NB4 (cell line): ENCODE data around the gene C12orf75.

Experiments used
- MAX ChIP-seq: IDR thresholded peaks from 2 replicates; pipeline ENCODE4 v1.6.1; 2011; ENCODE audit warnings: low read depth, low read length
- MYC ChIP-seq: IDR thresholded peaks from 2 replicates; pipeline ENCODE4 v1.6.1; 2011; ENCODE audit warnings: low read depth, low read length
- POLR2A ChIP-seq: IDR thresholded peaks from 2 replicates; pipeline ENCODE4 v1.6.1; 2011; ENCODE audit warnings: mild to moderate bottlenecking; ENCODE audit not compliant: insufficient read length; ENCODE audit errors: extremely low read depth
- TF ChIP-seq, protein P1 (sequence below): IDR thresholded peaks from one replicate; pipeline ENCODE4 v1.5.1; 2012; ENCODE audit warnings: low read depth, low read length

- TF ChIP-seq, protein P1, sequence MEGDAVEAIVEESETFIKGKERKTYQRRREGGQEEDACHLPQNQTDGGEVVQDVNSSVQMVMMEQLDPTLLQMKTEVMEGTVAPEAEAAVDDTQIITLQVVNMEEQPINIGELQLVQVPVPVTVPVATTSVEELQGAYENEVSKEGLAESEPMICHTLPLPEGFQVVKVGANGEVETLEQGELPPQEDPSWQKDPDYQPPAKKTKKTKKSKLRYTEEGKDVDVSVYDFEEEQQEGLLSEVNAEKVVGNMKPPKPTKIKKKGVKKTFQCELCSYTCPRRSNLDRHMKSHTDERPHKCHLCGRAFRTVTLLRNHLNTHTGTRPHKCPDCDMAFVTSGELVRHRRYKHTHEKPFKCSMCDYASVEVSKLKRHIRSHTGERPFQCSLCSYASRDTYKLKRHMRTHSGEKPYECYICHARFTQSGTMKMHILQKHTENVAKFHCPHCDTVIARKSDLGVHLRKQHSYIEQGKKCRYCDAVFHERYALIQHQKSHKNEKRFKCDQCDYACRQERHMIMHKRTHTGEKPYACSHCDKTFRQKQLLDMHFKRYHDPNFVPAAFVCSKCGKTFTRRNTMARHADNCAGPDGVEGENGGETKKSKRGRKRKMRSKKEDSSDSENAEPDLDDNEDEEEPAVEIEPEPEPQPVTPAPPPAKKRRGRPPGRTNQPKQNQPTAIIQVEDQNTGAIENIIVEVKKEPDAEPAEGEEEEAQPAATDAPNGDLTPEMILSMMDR = no peak
- TF ChIP-seq POLR2A = no peak
- TF ChIP-seq MAX = no peak
- no peak for TF ChIP-seq MYC
Observed at GRCh38 chr12:105391231-105391630, 60.7 kb downstream of the C12orf75 start.
